DMS114 treated with DMSO at 0.1 percent for 48 hours (cell line): Measurements from ENCODE around the gene KDM4B.

Source experiments
- DNase-seq: peaks from one replicate; lab custom pipeline; 2025; ENCODE audit not compliant: unreplicated experiment; lab: John Stamatoyannopoulos, UW

KDM4B gene

DNA sequence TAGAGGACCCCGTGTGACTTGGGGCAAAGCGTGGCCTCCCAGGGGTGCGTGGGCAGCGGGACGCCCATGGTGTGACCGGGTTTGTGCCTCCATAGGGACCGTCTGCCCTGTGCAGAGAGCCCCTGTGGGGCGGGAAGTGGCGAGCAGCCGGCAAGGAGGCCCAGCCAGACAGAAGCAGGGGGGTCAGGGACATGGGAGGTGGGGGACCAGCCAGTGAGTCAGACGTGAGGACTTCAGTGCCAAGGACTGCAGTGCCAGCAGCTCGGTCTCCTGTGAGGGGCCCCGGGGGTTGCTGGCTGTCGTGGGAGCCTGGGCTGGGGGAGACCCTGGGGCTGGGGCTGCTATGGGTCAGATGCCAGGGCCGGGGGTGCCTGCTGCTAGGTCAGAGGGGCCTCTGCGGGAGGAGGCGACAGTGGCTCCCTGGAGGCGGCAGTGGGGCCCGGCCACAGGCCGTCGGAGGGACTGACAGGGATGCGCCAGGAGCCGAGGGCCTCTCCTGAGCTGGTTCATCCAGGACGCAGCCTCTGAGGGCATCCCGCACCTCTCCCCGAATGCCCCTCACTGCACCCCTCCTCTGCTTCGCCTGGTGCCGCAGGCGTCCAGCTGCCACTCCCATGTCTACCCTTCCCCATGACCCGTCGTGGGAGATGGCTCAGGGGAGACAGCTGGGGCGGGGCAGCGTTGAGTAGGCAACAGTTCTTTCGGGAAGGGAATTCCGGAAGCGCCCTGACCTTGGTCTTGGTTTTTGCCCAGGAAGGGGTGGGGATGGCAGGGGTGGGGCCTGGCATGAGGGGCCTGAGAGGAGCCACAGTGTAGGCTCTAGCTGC lies 80.0 kb downstream of the KDM4B start:
- DNase-seq: no peak

GRCh38 chr19:5049561-5049960 lies 80.6 kb downstream of the KDM4B start:
- DNase-seq: no peak

DNA sequence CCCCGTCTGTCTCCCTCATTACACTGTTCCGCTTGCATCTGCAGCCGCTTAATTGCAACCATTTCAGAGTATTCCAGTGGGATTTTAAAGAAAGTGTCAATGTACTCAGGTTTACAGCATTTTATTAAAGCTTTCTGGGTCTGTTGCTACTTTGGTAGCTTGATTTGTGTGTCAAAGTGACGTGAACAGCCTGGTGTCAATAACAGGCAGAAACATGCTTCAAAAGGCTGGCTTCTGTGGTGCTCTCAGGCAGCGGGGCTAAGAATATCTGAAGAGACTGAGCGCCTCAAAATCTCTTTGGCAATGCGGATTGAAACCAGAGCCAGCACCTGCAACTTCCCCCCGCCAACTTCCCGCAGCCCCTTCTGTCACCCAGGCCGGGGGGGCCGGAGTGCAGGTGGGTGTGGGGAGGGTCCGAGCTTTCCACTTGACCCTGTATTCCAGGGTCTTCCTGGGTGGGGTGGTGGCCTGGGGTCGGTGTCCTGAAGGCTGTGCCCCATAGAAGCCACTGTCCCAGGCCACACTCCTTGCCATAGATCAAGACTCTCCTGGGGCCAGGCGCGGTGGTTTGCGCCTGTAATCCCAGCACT lies 81.2 kb downstream of the KDM4B start:
- DNase-seq: no peak

DNA sequence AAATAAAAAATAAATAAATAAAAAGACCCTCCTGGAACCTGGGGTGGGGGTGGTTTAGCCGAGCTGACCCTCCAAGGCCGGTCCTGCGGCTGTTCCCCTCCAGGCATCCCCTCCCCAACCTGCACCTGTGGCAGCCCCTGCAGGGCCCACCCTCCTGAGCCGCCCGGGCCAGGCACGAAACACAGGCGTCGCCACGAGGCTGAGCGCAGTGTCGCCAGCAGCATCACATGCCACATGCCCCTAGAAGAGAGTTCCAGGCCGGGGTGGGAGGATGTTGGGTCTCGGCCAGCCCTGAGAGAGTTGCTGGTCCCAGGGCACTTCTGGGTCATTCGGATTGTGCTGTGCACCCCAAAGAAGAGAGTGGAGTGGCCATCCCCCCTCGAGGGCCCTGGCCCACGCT lies 82.0 kb downstream of the KDM4B start:
- DNase-seq: no peak

DNA sequence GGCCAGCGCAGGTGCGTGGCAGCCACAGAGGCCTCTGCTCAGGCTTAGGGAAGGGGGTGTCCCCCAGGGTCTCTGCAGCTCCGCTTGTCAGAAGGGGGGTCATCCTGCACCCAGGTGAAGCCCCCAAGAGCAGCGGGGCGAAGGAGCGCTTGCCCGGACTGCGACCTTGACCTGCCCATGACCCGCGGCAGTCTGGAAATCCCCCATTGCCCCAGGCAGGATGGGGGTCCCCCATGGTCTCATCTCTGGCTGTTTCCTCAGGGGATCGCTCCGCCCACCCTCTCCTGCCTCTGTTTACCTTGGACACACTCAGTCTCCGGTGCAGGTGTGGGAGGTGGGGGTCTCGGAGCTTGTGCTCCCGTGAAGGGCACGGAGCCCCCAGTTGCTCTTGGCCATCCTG lies 82.7 kb downstream of the KDM4B start:
- no peak for DNase-seq

- DNase-seq: no peak
These were observed 83.6 kb downstream of the KDM4B start for GRCh38 chr19:5052515-5052914.

DNA sequence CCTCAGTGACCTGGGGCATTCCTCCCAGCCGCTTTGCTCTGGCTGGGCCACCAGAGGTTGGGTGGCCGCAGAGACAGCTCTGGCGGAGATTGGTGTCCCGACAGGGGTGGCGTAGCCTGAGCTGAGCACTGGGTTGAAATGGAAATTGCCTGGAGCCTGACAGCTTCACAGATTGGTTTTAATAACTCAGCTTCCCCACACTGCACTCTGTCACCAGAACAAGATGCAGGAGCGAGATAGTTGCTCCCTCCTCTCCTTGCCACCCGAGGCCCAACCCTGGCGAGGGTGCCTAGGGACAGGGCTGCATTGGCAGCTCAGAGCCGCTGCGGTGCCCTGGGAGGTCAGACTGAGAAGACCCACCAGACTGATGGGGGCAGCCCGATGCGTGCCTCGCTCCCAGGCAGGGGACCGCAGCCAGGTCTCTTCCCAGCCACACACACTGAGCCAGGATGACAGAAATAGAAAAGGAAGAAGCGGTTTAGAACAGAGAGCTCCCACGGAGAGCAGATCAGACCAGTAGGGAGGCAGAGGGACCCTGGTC lies 84.1 kb downstream of the KDM4B start:
- DNase-seq: no peak

DNA sequence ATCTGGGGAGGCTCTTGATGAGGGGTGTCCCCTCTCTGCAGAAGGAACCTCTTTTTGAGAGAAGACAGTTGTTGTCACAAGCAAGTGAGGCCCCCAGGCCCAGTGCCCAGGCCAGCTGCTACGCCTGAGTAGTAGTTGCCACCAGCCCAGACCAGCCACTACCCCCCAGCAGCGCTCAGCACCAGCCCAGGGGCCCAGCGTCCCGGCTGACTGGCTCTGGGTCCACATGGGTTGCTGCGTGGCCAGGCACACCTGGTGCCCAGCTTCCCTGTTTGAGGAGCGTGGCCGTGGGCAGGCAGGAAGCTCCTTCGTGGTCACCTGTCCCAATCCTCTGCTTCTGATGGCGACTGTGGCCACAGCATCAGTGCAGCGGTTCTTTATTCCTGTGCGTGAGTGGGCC lies 84.7 kb downstream of the KDM4B start:
- DNase-seq: no peak

GRCh38 chr19:5054551-5055456 lies 85.9 kb downstream of the KDM4B start:
- no peak for DNase-seq

DNA sequence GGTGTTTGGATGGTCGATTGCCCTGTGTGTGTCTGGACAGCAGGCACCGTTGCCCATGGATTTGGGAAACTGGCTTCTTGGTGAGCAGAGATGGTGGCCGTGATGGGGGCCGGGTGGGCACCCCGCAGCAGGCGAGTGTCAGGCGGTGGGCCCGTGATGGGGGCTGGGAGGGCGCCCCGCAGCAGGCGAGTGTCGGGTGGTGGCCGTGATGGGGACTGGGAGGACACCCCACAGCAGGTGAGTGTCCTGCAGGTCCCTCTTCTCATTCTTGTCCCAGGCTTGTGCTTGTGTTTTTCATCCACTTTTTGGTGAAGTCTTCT lies 86.5 kb downstream of the KDM4B start:
- DNase-seq: no peak

DNA sequence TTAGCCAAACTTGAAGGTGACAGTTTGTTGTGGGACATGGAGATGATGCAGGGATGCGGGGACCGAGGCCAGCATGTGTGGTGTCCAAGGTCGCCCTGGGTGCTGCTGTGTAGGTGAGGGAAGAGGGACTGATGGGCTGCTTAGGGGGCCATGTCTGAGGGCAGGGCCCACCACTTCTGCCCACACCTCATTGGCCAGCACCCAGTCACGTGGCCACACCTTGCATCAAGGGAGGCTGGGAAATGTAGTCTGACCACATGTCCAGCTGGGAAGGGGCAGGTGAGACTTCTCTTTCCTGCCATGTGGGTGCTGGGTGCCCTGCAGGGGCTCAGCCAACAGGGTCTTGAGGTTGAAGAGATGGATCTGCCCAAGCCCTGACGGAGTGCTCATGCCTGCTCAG lies 88.9 kb downstream of the KDM4B start:
- no peak for DNase-seq

- DNase-seq: no peak
These were observed 89.8 kb downstream of the KDM4B start for GRCh38 chr19:5058521-5059212.

- DNase-seq: no peak
These were observed 90.3 kb downstream of the KDM4B start for GRCh38 chr19:5059213-5059574.

DNA sequence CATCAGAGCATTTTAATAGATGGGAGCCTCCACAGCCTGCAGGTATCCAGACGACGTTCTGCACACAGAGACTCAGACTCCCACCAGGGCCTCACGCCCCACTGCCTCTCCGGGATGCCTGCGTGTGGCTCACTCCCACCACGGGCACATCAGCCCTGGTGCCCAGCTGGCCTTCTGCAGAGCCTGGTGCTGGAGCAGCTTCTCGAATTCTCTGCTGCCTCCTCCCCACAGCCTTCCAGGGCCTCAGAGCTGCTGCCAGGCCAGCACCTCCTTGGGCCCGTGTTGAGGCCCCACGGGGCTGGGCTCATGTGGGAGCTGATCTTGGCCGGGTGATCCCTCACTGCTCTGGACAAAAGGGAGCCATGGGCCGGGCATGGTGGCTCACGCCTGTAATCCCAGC lies 90.9 kb downstream of the KDM4B start:
- no peak for DNase-seq

DNA sequence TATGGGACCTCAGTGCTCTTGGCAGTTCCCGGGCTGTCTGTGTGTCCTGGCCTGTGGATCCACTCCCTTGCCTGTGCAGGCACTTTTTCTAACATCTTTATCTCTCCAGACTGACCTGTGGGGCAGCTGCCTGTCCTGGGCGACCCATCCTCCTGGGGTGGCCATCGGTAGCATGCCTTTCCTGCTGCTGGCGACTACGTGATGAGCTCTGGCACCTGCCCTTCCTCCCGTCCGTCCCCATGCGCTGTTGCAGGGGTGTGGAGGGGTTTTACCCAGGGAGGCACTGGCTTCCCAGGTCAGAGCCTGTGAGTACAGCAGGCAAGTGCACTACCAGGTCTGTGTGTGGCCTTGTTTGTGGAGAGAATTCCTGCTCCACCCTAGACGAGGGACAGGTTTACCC lies 93.3 kb downstream of the KDM4B start:
- no peak for DNase-seq

- no peak for DNase-seq
These were observed 93.9 kb downstream of the KDM4B start for GRCh38 chr19:5062799-5063198.

- no peak for DNase-seq
These were observed 95.1 kb downstream of the KDM4B start for GRCh38 chr19:5063873-5064645.

DNA sequence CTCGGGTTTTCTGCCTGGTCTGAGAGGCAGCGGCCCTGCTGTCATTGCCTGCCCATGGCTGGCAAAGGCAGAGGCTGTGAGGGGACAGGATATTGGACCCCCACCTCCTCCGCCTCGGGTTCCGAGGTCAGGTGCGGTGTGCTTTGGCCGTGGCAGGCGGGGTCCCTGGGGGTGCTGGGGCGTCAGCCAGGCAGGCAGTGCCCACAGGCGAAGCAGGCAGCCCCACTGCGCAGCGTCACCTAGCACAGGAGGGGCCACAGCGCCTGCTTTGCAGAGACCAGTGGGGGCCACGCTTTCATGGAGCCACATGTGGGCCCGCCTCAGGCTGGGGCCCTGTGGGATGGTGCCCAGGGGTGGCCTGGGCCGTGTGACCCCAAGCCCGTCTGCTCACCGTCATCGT lies 96.0 kb downstream of the KDM4B start:
- no peak for DNase-seq

GRCh38 chr19:5065663-5066093 lies 96.8 kb downstream of the KDM4B start:
- no peak for DNase-seq

- no peak for DNase-seq
These were observed 97.9 kb downstream of the KDM4B start for GRCh38 chr19:5066768-5067167.
